ENCODE data around the gene ASCL1.

ASCL1 gene

DNA sequence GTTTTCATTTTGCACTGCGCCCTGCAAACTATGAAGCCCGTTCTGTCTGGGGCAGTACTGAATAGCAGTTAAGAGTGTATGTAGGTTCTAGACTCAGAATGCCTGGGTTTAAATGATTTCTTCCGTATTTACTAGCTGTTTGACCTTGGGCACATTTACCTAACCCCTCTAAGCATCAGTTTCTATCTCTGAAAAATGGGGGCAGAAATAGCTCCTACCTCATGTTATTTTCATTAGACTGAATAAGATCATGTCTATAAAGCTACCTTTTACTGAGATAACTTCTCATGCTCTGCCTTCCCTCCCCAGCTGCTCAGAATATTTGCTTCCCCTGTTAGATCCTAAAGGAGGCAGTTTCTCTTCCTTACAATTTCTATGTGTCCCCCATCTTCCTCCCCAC is 46.2 kb upstream of the ASCL1 start:
- TF ChIP-seq, protein P1, sequence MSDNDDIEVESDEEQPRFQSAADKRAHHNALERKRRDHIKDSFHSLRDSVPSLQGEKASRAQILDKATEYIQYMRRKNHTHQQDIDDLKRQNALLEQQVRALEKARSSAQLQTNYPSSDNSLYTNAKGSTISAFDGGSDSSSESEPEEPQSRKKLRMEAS (IDR thresholded peaks at IDR 0.05) = no peak
- TF ChIP-seq, protein P2, sequence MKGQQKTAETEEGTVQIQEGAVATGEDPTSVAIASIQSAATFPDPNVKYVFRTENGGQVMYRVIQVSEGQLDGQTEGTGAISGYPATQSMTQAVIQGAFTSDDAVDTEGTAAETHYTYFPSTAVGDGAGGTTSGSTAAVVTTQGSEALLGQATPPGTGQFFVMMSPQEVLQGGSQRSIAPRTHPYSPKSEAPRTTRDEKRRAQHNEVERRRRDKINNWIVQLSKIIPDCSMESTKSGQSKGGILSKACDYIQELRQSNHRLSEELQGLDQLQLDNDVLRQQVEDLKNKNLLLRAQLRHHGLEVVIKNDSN (IDR thresholded peaks at IDR 0.05) = no peak
- TF ChIP-seq TCF12 (IDR thresholded peaks at IDR 0.05; ENCODE audit: low read depth) = no peak
- TF ChIP-seq NFIC (IDR thresholded peaks at IDR 0.05) = no peak

DNA sequence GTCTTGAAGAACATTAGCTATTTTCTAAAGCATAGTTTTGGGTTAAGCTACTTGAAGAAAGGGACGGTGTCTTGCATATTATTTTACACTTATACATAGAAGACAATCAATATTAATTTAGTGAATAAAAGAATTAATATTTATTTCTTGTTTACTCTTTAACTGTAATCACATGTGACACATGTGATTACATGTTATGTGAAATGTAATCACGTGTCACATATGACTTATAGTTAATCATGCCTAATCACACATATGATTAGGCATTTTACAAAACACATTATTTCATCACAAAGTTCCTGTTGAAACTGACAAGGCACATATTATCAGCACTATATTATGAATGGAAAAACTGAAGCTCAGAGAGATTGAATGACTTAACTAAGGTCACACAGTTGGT is 45.2 kb upstream of the ASCL1 start:
- TF ChIP-seq TEAD4 (IDR thresholded peaks at IDR 0.05) (no peak), NFIC (IDR thresholded peaks at IDR 0.05) (no peak)

DNA sequence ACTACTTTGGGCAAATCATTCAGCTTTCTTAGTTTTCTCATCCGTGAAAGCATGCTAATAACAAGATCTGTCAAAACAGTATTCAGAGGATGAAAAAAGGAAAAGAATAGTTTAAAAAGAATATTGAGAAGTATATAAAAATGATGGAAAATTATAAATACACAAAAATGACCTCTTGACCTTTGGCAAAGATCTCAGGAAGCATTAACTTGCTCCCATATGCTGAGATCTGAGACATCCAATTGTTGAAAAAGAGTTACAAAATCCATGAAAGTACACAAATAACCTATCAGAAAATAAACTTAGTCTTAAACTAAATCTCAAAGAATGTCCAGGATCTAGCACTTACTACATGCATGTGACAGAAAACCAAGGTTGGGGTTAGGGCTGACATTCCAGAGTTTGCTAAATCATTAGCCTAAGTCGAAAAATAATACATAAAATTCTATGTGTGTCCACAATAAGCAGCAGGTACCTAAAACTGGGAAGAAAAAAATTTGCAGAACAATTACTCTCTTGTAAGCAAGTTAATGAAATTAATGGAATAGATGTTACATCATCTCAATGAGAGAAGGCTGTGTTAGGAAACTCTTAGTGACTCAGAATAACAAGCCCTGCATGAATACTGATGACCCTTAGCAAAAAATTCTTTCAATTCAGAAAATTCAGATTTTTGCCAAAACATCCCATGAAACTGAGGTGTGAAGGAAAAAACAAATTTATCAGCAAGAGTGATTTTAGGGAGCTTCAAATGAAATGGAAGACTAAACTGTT is 43.8 kb upstream of the ASCL1 start:
- TF ChIP-seq CEBPB (IDR thresholded peaks at IDR 0.05) (no peak), FOXM1 (IDR thresholded peaks at IDR 0.05; ENCODE audit: borderline replicate concordance, low read depth) (no peak), RAD21 (IDR thresholded peaks at IDR 0.05; ENCODE audit: low read depth) (no peak), EGR1 (IDR thresholded peaks at IDR 0.05) (no peak), EP300 (IDR thresholded peaks at IDR 0.05; ENCODE audit: borderline replicate concordance) (no peak), YY1 (IDR thresholded peaks at IDR 0.05; ENCODE audit: low read depth) (no peak), TAF1 (IDR thresholded peaks at IDR 0.05; ENCODE audit: low read depth) (no peak), ZBTB7A (IDR thresholded peaks at IDR 0.05; ENCODE audit: low read depth) (no peak), TCF12 (IDR thresholded peaks at IDR 0.05; ENCODE audit: low read depth) (no peak), CREB1 (IDR thresholded peaks at IDR 0.05; ENCODE audit: low read depth) (no peak)
- TF ChIP-seq, protein P2 (IDR thresholded peaks at IDR 0.05) = no peak
- TF ChIP-seq, protein P3, sequence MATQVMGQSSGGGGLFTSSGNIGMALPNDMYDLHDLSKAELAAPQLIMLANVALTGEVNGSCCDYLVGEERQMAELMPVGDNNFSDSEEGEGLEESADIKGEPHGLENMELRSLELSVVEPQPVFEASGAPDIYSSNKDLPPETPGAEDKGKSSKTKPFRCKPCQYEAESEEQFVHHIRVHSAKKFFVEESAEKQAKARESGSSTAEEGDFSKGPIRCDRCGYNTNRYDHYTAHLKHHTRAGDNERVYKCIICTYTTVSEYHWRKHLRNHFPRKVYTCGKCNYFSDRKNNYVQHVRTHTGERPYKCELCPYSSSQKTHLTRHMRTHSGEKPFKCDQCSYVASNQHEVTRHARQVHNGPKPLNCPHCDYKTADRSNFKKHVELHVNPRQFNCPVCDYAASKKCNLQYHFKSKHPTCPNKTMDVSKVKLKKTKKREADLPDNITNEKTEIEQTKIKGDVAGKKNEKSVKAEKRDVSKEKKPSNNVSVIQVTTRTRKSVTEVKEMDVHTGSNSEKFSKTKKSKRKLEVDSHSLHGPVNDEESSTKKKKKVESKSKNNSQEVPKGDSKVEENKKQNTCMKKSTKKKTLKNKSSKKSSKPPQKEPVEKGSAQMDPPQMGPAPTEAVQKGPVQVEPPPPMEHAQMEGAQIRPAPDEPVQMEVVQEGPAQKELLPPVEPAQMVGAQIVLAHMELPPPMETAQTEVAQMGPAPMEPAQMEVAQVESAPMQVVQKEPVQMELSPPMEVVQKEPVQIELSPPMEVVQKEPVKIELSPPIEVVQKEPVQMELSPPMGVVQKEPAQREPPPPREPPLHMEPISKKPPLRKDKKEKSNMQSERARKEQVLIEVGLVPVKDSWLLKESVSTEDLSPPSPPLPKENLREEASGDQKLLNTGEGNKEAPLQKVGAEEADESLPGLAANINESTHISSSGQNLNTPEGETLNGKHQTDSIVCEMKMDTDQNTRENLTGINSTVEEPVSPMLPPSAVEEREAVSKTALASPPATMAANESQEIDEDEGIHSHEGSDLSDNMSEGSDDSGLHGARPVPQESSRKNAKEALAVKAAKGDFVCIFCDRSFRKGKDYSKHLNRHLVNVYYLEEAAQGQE (IDR thresholded peaks at IDR 0.05; ENCODE audit: low read depth) = no peak

DNA sequence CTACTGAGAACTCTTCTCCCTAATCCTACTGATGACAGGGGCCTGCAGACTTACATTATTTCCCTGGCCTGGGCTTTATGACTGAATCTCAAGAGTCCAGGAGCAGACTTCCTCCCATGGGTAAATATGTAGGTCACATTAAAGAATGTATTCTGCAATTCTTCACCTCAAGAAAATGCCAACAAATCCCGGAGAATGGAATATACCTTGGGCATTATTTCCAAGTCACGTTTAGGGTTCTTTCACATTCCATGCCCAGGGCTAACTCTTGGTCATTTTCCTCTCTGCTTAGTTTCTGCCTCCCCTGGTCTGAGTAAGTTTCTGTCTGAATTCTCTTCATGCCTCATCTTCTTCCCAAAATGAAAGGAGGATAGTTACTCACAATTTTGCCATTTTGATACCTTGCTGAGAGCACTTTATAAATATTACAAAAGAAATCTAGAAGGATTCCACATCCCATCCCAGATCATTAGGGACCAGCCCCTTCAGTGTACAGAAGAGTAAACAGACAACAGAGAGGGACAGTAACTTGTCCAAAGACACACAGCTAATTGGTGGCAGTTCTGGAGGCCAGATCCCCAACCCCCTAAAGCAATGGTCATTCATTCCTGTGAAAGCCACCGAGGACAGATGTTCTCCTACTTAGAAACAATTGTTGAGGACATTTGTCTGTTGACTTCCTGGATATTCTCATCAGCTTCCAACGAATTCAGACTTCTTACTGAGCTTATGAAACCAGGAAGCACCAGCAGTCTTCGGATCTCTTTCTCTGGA is 41.0 kb upstream of the ASCL1 start:
- TF ChIP-seq, protein P3 (IDR thresholded peaks at IDR 0.05; ENCODE audit: low read depth) = no peak
- TF ChIP-seq RAD21 (IDR thresholded peaks at IDR 0.05; ENCODE audit: low read depth) (no peak), CREB1 (IDR thresholded peaks at IDR 0.05; ENCODE audit: low read depth) (no peak), TEAD4 (IDR thresholded peaks at IDR 0.05) (no peak), EP300 (IDR thresholded peaks at IDR 0.05; ENCODE audit: borderline replicate concordance) (no peak), NFIC (IDR thresholded peaks at IDR 0.05) (no peak), FOXM1 (IDR thresholded peaks at IDR 0.05; ENCODE audit: borderline replicate concordance, low read depth) (no peak), ZBTB7A (IDR thresholded peaks at IDR 0.05; ENCODE audit: low read depth) (no peak), EGR1 (IDR thresholded peaks at IDR 0.05) (no peak), TCF12 (IDR thresholded peaks at IDR 0.05; ENCODE audit: low read depth) (no peak), CEBPB (IDR thresholded peaks at IDR 0.05) (no peak)
- TF ChIP-seq, protein P2 (IDR thresholded peaks at IDR 0.05) = no peak
- TF ChIP-seq, protein P1 (IDR thresholded peaks at IDR 0.05) = no peak

DNA sequence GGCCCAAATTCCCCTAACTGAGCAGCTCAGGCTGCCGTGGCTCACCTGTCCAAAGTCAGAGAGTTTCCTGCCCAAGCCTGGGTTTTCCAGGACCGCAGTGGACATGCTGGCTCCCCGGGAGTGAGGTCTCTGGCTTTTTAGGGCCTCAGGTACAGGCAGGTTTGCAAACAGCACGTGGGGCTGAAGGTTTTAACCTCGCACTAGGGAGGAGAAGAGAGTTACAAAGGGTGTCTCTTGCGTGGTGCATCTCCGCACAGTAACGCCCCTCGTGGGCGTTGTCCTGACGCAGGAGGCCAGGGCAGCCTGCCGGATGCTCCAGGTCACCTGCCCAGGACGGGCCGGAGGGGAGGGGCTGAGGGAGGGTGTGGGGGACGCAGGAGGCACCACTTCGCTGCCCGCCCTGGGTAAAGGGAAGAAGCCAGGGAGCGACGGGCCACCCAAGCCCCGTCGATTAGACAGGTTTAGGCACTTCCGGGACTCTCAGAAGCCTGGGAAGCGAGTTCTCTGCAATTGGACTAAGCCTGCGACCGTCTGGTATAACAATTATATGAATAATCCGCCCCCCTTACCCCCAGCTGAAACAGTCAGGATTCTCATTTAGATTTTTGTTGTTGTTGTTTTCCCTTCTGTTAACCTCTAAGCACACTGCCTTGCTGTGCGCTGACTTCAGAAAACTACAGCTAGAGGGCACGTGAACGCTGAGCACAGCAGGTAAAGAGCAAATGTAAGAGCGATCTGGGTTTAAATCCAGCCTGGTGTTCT is 40.3 kb upstream of the ASCL1 start, which contains the start of gene PAH:
TSS of gene PAH (minus strand) at position 219 of the 762 bp plus-strand sequence. CDS start at position 105, 114 bp downstream.
- TF ChIP-seq TCF12 (IDR thresholded peaks at IDR 0.05; ENCODE audit: low read depth) (no peak), NFIC (IDR thresholded peaks at IDR 0.05) (no peak), EP300 (IDR thresholded peaks at IDR 0.05; ENCODE audit: borderline replicate concordance) (no peak), YY1 (IDR thresholded peaks at IDR 0.05; ENCODE audit: low read depth) (no peak), EGR1 (IDR thresholded peaks at IDR 0.05) (no peak), TAF1 (IDR thresholded peaks at IDR 0.05; ENCODE audit: low read depth) (no peak), TEAD4 (IDR thresholded peaks at IDR 0.05) (no peak), ZBTB7A (IDR thresholded peaks at IDR 0.05; ENCODE audit: low read depth) (no peak), FOXM1 (IDR thresholded peaks at IDR 0.05; ENCODE audit: borderline replicate concordance, low read depth) (no peak), RAD21 (IDR thresholded peaks at IDR 0.05; ENCODE audit: low read depth) (no peak), CREB1 (IDR thresholded peaks at IDR 0.05; ENCODE audit: low read depth) (no peak), CEBPB (IDR thresholded peaks at IDR 0.05) (no peak)
- TF ChIP-seq, protein P3 (IDR thresholded peaks at IDR 0.05; ENCODE audit: low read depth) = no peak
- TF ChIP-seq, protein P2 (IDR thresholded peaks at IDR 0.05) = no peak
- TF ChIP-seq, protein P1 (IDR thresholded peaks at IDR 0.05) = no peak
